Neural cell (in vitro differentiated cells): ENCODE results near the gene LDLRAD3. TPM values are rescaled to one million over a fixed set of nuclear protein-coding genes. Genes with fewer than 3 reads are reported as not detected.
"Not testable (repeated sequence)": the region's sequence is repeated elsewhere in the genome, so short reads cannot be mapped to it uniquely, and the experiment has no call there.

ENCODE experiments used
- H2AFZ ChIP-seq: fragments of 200-600, 300-800 bp; sonication (generic), shearing (Covaris generic); 2 replicates; pipeline ENCODE4 v1.6.0; 2014; ENCODE audit warnings: low read depth, mild to moderate bottlenecking, antibody characterized with exemption, low read length, moderate library complexity
- H3F3A ChIP-seq: fragments of 200-600 bp; shearing (Covaris generic); 2 replicates; pipeline ENCODE4 v1.6.1; 2016; ENCODE audit warnings: mild to moderate bottlenecking, moderate library complexity, mixed read lengths, antibody characterized with exemption, low read length; ENCODE audit not compliant: insufficient read depth, poor library complexity, severe bottlenecking
- H3K27ac ChIP-seq: fragments of 200-600, 300-800 bp; sonication (generic), shearing (Covaris generic); 2 replicates; pipeline ENCODE4 v1.5.1; 2014; ENCODE audit warnings: mild to moderate bottlenecking, low read length, moderate library complexity
- H3K27me3 ChIP-seq: fragments of 300-800, 200-600 bp; sonication (generic), shearing (Covaris generic); 2 replicates; pipeline ENCODE4 v1.6.0; 2014; ENCODE audit warnings: mild to moderate bottlenecking, low read depth, low read length, moderate library complexity; ENCODE audit not compliant: insufficient read depth
- H3K36me3 ChIP-seq: fragments of 300-800, 200-600 bp; sonication (generic), shearing (Covaris generic); 2 replicates; pipeline ENCODE4 v1.5.1; 2014; ENCODE audit warnings: mild to moderate bottlenecking, antibody characterized with exemption, low read length, moderate library complexity; ENCODE audit not compliant: insufficient read depth
- H3K4me2 ChIP-seq: fragments of 300-800, 200-600 bp; sonication (generic), shearing (Covaris generic); 2 replicates; pipeline ENCODE4 v1.6.0; 2014; ENCODE audit warnings: mild to moderate bottlenecking, low read length
- H3K4me3 ChIP-seq: fragments of 300-800, 200-600 bp; sonication (generic), shearing (Covaris generic); 2 replicates; pipeline ENCODE4 v1.5.1; 2014; ENCODE audit warnings: mild to moderate bottlenecking, low read length, moderate library complexity
- H3K79me2 ChIP-seq: fragments of 200-600 bp; shearing (Covaris generic); replicated peaks from 2 replicates; pipeline ENCODE4 v1.6.0; 2014; ENCODE audit warnings: mild to moderate bottlenecking, low read length, moderate library complexity; ENCODE audit not compliant: insufficient read depth
- H3K9ac ChIP-seq: fragments of 300-800, 200-600 bp; sonication (generic), shearing (Covaris generic); 2 replicates; pipeline ENCODE4 v1.6.1; 2016; ENCODE audit warnings: mild to moderate bottlenecking, low read length, mixed read lengths
- H3K9me2 ChIP-seq: fragments of 200-600 bp; shearing (Covaris generic); 2 replicates; pipeline ENCODE4 v1.6.1; 2016; ENCODE audit warnings: mild to moderate bottlenecking, low read length, mixed read lengths; ENCODE audit not compliant: insufficient read depth
- H3K9me3 ChIP-seq: fragments of 200-600, 300-800 bp; sonication (generic), shearing (Covaris generic); 2 replicates; pipeline ENCODE4 v1.6.1; 2016; ENCODE audit warnings: mild to moderate bottlenecking, mixed run types, low read length, moderate library complexity, mixed read lengths
- H4K20me1 ChIP-seq: fragments of 200-600 bp; shearing (Covaris generic); 2 replicates; pipeline ENCODE4 v1.6.1; 2016; ENCODE audit warnings: mild to moderate bottlenecking, mixed run types; ENCODE audit not compliant: insufficient read depth
- EP300 ChIP-seq: fragments of 450-650 bp; conservative IDR thresholded peaks from 2 replicates; pipeline ENCODE4 v1.6.1; 2014; ENCODE audit warnings: antibody characterized with exemption, mild to moderate bottlenecking, moderate library complexity; ENCODE audit not compliant: poor library complexity, severe bottlenecking
- EZH2 ChIP-seq: fragments of 200-600, 300-800 bp; shearing (Covaris generic), sonication (generic); IDR thresholded peaks from 2 replicates; pipeline ENCODE4 v1.6.1; 2014; ENCODE audit warnings: antibody characterized with exemption, low read length, borderline replicate concordance, mild to moderate bottlenecking; ENCODE audit not compliant: insufficient read depth, poor library complexity, severe bottlenecking
- MXI1 ChIP-seq: fragments of 450-650 bp; conservative IDR thresholded peaks from 2 replicates; pipeline ENCODE4 v1.6.1; 2014; ENCODE audit warnings: antibody characterized with exemption, mild to moderate bottlenecking; ENCODE audit not compliant: poor library complexity, severe bottlenecking
- POLR2AphosphoS5 ChIP-seq: IDR thresholded peaks from 2 replicates; pipeline ENCODE4 v1.6.1; 2012
- RAD21 ChIP-seq: fragments of 450-650 bp; conservative IDR thresholded peaks from 2 replicates; pipeline ENCODE4 v1.6.1; 2014; ENCODE audit warnings: antibody characterized with exemption, mild to moderate bottlenecking, moderate library complexity
- SMC3 ChIP-seq: fragments of 450-650 bp; conservative IDR thresholded peaks from 2 replicates; pipeline ENCODE4 v1.6.1; 2014; ENCODE audit warnings: antibody characterized with exemption, mild to moderate bottlenecking, moderate library complexity; ENCODE audit not compliant: poor library complexity
- TAF1 ChIP-seq: IDR thresholded peaks from 2 replicates; pipeline ENCODE4 v1.6.1; 2012; ENCODE audit warnings: low read depth
- polyA plus RNA-seq: library from polyadenylated mRNA; depleted of rRNA; stranded (reverse); fragments of >200 nt; gene quantifications from 2 replicates; pipeline ENCODE4 v1.2.3, GENCODE V29; 2014
- TF ChIP-seq, protein P1 (sequence below): fragments of 450-650 bp; IDR thresholded peaks from 2 replicates; pipeline ENCODE4 v1.5.1; 2014; ENCODE audit warnings: antibody characterized with exemption, mild to moderate bottlenecking, moderate library complexity; ENCODE audit not compliant: poor library complexity, severe bottlenecking
- TF ChIP-seq, protein P2 (sequence below): IDR thresholded peaks from 2 replicates; pipeline ENCODE4 v1.6.1; 2012; ENCODE audit warnings: borderline replicate concordance

The LDLRAD3 gene
- polyA plus RNA-seq, 1 donor from 2014 or later: 3.5 TPM

DNA sequence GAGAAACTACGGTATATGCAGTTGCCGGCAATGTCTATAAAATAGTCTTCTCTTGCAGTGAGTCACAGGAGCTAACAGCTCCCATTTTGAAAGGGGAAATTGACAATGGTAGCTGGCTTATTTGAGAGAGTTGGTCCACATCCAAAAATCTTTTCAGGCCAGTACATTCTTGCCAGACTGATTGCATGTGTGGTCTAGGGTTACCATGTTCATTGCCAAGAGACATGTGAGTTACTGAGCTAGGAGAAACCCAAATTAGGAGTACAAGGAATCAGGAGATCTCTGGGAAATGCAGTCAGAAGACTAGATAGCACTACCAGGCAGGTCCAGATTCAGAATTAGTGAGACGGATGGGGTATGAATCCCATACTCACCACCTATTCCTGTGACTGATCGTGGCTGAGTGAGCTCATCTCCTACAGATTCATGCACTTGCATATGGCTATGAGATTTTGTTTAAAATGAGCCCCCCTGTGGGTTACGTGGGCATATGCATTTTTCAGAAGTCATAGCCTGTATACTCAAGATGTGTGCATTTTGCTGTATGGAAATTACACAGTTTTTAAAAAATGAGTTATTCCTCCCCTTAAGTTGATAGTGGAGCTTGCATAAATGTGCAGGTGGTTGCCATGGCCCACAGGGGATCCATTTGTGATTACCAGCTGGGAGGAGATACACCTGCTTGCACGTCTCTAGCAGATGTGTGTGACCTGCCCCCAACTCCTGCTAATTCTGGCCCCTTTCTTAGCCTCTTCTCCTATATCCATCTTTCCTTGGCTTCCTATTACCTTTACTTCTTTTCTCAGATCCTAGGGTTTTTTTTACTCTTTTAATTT, 242.7 kb downstream of the LDLRAD3 start:
- Histone ChIP-seq H3K9ac (no peak overlapping the region), H3K9me2 (no peaks in the 10 kb centered on the region), H3F3A (no peaks in the 10 kb centered on the region), H3K27ac (no peak overlapping the region), H3K79me2 (no peaks in the 10 kb centered on the region), H3K9me3 (no peaks in the 10 kb centered on the region), H4K20me1 (no peaks in the 10 kb centered on the region), H3K27me3 (no peaks in the 10 kb centered on the region), H3K36me3 (no peaks in the 10 kb centered on the region), H3K4me2 (no peak overlapping the region), H2AFZ (no peak overlapping the region), H3K4me3 (no peak overlapping the region)
- TF ChIP-seq POLR2AphosphoS5 (no peak), MXI1 (no peak), EP300 (no peak), TAF1 (no peak), SMC3 (no peak), EZH2 (no peak), RAD21 (no peak)
- TF ChIP-seq, protein P1, sequence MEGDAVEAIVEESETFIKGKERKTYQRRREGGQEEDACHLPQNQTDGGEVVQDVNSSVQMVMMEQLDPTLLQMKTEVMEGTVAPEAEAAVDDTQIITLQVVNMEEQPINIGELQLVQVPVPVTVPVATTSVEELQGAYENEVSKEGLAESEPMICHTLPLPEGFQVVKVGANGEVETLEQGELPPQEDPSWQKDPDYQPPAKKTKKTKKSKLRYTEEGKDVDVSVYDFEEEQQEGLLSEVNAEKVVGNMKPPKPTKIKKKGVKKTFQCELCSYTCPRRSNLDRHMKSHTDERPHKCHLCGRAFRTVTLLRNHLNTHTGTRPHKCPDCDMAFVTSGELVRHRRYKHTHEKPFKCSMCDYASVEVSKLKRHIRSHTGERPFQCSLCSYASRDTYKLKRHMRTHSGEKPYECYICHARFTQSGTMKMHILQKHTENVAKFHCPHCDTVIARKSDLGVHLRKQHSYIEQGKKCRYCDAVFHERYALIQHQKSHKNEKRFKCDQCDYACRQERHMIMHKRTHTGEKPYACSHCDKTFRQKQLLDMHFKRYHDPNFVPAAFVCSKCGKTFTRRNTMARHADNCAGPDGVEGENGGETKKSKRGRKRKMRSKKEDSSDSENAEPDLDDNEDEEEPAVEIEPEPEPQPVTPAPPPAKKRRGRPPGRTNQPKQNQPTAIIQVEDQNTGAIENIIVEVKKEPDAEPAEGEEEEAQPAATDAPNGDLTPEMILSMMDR: no peak
- TF ChIP-seq, protein P2, sequence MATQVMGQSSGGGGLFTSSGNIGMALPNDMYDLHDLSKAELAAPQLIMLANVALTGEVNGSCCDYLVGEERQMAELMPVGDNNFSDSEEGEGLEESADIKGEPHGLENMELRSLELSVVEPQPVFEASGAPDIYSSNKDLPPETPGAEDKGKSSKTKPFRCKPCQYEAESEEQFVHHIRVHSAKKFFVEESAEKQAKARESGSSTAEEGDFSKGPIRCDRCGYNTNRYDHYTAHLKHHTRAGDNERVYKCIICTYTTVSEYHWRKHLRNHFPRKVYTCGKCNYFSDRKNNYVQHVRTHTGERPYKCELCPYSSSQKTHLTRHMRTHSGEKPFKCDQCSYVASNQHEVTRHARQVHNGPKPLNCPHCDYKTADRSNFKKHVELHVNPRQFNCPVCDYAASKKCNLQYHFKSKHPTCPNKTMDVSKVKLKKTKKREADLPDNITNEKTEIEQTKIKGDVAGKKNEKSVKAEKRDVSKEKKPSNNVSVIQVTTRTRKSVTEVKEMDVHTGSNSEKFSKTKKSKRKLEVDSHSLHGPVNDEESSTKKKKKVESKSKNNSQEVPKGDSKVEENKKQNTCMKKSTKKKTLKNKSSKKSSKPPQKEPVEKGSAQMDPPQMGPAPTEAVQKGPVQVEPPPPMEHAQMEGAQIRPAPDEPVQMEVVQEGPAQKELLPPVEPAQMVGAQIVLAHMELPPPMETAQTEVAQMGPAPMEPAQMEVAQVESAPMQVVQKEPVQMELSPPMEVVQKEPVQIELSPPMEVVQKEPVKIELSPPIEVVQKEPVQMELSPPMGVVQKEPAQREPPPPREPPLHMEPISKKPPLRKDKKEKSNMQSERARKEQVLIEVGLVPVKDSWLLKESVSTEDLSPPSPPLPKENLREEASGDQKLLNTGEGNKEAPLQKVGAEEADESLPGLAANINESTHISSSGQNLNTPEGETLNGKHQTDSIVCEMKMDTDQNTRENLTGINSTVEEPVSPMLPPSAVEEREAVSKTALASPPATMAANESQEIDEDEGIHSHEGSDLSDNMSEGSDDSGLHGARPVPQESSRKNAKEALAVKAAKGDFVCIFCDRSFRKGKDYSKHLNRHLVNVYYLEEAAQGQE: no peak

DNA sequence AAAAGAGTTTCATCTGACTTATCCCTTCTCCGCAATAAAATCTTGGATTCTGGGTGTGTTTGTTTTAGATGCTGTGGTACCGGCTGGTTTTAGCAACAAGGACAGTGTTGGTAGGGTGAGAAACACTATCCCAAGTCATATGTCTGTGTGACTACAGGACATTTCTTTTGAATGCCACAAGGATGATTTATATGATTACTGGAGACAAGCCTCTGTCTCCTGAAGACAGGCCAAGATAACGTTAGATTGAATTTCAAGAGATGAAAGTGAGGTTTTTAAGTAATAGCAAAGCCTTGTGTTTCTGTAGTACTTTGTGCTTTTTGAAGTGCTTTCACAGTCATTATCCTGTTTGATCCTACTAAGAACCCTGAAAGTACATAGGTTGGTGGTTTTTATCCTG, 243.8 kb downstream of the LDLRAD3 start:
- Histone ChIP-seq H3K4me3 (no peak overlapping the region), H3K9me3 (no peaks in the 10 kb centered on the region), H3F3A (no peaks in the 10 kb centered on the region), H3K9ac (no peak overlapping the region), H3K4me2 (no peak overlapping the region), H4K20me1 (no peaks in the 10 kb centered on the region), H3K79me2 (no peaks in the 10 kb centered on the region), H3K9me2 (no peaks in the 10 kb centered on the region), H3K36me3 (no peaks in the 10 kb centered on the region), H3K27ac (no peak overlapping the region), H3K27me3 (no peaks in the 10 kb centered on the region), H2AFZ (no peak overlapping the region)
- no peak for TF ChIP-seq TAF1
- TF ChIP-seq RAD21: no peak
- TF ChIP-seq EZH2: no peak
- no peak for TF ChIP-seq SMC3
- no peak for TF ChIP-seq EP300

DNA sequence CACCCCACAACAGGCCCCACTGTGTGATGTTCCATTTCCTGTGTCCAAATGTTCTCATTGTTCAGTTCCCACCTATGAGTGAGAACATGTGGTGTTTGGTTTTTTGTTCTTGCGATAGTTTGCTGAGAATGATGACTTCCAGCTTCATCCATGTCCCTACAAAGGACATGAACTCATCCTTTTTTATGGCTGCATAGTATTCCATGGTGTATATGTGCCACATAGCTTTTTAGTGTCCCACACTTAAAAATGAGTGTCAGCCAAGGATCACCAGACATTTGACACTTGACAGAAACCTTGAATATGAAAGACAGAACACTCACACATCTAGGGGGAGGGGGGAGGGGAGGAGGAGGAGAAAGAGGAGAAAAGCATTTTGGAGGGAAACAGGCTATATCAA, 245.9 kb downstream of the LDLRAD3 start:
- H3K9me2 ChIP-seq, H3K79me2 ChIP-seq, H3K4me3 ChIP-seq, H3K27me3 ChIP-seq, H3K9me3 ChIP-seq, H3K36me3 ChIP-seq, H4K20me1 ChIP-seq, H2AFZ ChIP-seq, H3K27ac ChIP-seq, H3K9ac ChIP-seq, H3F3A ChIP-seq, H3K4me2 ChIP-seq: not testable (repeated sequence)
